Measurements from ENCODE around the gene RHBG.

RHBG gene

DNA sequence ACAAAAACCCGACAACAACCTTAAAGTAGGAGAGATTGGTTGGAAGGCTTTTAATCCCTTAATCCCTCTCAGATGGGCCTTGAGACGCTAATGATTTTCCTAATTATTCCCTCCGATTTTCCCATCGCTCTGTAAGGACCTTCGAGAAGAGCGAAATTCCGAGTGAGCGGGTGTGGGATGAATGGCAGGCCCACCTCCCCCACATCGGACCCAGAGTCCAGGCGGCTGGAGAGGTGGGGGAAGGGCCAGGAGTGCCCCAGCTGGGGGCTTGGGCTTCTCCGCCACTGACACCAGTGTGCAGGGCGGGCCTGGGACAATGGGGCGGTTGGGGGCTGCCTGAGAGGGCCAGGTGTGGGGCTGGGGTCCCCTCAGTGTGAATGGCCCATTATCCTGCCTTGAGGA, 23.4 kb downstream of the RHBG start:
- TF ChIP-seq, protein P1, sequence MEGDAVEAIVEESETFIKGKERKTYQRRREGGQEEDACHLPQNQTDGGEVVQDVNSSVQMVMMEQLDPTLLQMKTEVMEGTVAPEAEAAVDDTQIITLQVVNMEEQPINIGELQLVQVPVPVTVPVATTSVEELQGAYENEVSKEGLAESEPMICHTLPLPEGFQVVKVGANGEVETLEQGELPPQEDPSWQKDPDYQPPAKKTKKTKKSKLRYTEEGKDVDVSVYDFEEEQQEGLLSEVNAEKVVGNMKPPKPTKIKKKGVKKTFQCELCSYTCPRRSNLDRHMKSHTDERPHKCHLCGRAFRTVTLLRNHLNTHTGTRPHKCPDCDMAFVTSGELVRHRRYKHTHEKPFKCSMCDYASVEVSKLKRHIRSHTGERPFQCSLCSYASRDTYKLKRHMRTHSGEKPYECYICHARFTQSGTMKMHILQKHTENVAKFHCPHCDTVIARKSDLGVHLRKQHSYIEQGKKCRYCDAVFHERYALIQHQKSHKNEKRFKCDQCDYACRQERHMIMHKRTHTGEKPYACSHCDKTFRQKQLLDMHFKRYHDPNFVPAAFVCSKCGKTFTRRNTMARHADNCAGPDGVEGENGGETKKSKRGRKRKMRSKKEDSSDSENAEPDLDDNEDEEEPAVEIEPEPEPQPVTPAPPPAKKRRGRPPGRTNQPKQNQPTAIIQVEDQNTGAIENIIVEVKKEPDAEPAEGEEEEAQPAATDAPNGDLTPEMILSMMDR (IDR thresholded peaks at IDR 0.05): no peak
- peaks cover 0 to 56% of the 10 kb centered on the region in 2 donors for H3K27me3 ChIP-seq
- no peak overlapping the region for H3K4me3 ChIP-seq
- H3K36me3 ChIP-seq: no peaks in the 10 kb centered on the region
- H3K27ac ChIP-seq: no peak overlapping the region
- no peak for DNase-seq
- no peaks in the 10 kb centered on the region for H3K9me3 ChIP-seq
- peaks cover 0 to 9% (median 0%) of the 10 kb centered on the region in 4 donors for H3K4me1 ChIP-seq
- intact Hi-C loops (cut with DNase I; ENCODE audit: low total_unique reads): no loop called here

DNA sequence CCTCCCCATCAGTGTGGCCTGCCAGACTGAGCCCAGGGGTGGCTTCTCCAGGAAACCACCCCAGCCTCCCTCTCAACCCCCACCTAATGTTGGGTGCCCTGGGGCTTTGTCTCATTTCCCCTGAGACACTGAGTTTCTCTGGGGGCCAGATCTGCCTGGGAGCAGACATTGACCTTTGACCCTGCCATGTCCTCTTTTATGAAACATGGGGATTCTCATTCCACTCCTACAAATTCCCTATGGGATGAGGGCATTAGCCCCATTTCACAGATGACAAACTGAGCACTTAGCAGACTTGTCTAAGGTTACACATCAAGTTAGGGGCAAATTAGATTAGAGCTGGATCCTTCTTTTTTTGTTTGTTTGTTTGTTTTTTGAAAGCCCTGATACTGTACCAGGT, 24.1 kb downstream of the RHBG start:
- peaks cover 0 to 50% of the 10 kb centered on the region in 2 donors for H3K27me3 ChIP-seq
- H3K27ac ChIP-seq: no peak overlapping the region
- peaks cover 0 to 7% (median 0%) of the 10 kb centered on the region in 4 donors for H3K4me1 ChIP-seq

DNA sequence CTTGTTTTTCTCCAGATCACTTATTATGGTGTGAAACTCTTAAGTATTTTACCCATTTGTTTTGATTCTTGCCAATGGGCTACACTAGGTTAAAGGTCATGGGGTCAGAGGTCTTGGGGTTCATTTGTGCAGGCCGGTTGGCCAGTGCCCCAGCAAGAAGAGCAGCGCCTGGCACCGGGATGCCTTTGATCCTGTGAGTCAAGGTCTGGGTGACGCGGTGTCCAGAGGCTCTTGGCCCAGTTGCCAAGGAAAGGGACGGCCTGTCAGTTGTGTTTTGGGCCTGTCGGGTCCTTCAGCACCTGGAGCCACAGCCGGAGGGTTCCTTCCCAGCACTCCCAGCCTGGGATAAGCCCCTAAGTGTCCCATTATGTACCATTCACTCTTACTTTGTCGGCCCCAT, 25.1 kb downstream of the RHBG start:
- no peaks in the 10 kb centered on the region for H3K36me3 ChIP-seq
- H3K9me3 ChIP-seq: no peaks in the 10 kb centered on the region
- H3K27me3 ChIP-seq: peaks cover 0 to 40% of the 10 kb centered on the region in 2 donors
- TF ChIP-seq, protein P1 (IDR thresholded peaks at IDR 0.05): no peak
- no peaks in the 10 kb centered on the region for H3K4me1 ChIP-seq
- H3K27ac ChIP-seq: no peak overlapping the region
- no peak for DNase-seq
- intact Hi-C loops (cut with DNase I; ENCODE audit: low total_unique reads): no loop called here
- H3K4me3 ChIP-seq: no peak overlapping the region

More for the DNA sequence above, 24.1 kb downstream of the RHBG start:
- TF ChIP-seq, protein P1 (IDR thresholded peaks at IDR 0.05): no peak
- H3K9me3 ChIP-seq: no peaks in the 10 kb centered on the region
- H3K4me3 ChIP-seq: no peak overlapping the region
- DNase-seq: no peak
- H3K36me3 ChIP-seq: no peaks in the 10 kb centered on the region
- intact Hi-C loops (cut with DNase I; ENCODE audit: low total_unique reads): no loop called here

DNA sequence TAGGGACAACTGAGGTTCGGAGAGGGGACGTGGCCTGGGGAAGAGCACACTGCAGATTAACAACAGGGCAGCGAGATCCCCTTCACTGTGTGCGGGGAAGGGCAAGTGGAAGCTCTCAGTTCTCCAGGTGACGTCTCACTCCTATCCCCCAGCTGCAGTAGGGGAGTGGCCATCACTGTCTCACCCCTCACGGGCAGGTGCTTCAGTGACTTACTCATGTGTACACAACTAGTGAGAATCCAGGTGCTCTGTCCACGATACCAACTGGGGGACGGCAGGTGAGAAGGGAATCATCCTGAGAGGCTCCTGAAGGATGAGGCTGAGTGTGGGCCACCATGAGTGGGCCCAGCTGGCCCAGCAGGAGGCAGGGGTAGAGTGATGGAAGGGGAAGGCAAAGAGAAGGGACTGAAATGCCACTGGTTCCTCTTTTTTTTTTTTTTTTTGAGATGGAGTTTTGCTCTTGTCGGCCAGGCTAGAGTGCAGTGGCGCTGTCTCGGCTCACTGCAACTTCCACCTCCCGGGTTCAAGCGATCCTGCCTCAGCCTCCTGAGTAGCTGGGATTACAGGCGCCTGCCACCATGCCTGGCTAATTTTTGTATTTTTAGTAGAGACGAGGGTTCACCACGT, 25.9 kb downstream of the RHBG start:
- Histone ChIP-seq H3K9me3 (no peaks in the 10 kb centered on the region), H3K36me3 (no peaks in the 10 kb centered on the region), H3K4me3 (no peak overlapping the region), H3K27ac (no peak overlapping the region), H3K4me1 (no peaks in the 10 kb centered on the region), H3K27me3 (peaks cover 0 to 36% of the 10 kb centered on the region in 2 donors)
- no peak for DNase-seq
- TF ChIP-seq, protein P1 (IDR thresholded peaks at IDR 0.05): no peak
- intact Hi-C loops (cut with DNase I; ENCODE audit: low total_unique reads): no loop called here

DNA sequence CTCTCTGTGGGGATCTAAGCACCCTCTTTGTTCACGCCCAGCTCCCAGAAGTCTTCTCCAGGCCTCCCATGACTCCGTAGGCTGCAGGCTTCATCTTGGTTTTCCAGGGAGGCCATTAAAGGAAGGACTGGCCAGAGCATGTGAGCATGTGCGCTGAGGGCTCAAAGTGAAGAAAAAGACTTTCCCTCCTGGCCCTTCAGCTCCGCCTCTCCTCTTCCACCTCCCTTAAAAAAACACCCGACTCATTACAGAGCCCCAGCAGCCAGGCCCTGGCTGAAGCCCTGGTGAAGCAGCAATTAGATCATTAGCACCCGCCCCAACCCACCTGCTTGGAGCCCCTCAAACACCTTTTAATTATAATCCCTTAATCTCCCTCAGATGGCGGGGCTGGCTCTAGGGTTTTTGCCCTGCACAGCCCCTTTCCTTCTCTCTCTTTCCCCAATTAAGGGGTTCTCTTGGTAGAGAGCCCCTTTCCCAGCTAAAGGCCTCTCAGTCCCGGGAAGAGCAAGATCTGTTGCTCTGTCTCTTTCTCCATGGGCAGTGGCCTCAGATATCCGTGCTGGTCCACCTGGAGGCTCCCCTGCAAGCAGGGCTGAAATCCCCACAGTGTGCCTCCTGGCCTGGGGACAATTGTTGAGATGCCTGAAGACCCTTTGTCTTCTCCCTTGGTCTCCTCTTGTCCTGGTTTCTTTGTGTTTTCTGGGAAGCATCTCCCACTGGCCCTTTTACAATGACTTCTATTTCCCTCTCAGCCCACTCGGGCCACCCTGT, 30.5 kb downstream of the RHBG start:
- no peak for DNase-seq
- no peaks in the 10 kb centered on the region for H3K36me3 ChIP-seq

More for the DNA sequence above, 30.5 kb downstream of the RHBG start:
- Histone ChIP-seq H3K4me1 (no peaks in the 10 kb centered on the region), H3K9me3 (no peaks in the 10 kb centered on the region), H3K4me3 (no peak overlapping the region), H3K27me3 (peaks cover 0 to 51% of the 10 kb centered on the region in 2 donors), H3K27ac (no peak overlapping the region)
- TF ChIP-seq, protein P1 (IDR thresholded peaks at IDR 0.05): no peak
- intact Hi-C loops (cut with DNase I; ENCODE audit: low total_unique reads): no loop called here

Measured in tibial artery (tissue), 4 donors.